ENCODE data around the gene SLC4A4. TPM values are rescaled to one million over a fixed set of nuclear protein-coding genes. Genes with fewer than 3 reads are reported as not detected.
"Not testable (repeated sequence)": the region's sequence is repeated elsewhere in the genome, so short reads cannot be mapped to it uniquely, and the experiment has no call there.

The SLC4A4 gene
- total RNA-seq, 1 donor from 2014 or later = 24.6 TPM

DNA sequence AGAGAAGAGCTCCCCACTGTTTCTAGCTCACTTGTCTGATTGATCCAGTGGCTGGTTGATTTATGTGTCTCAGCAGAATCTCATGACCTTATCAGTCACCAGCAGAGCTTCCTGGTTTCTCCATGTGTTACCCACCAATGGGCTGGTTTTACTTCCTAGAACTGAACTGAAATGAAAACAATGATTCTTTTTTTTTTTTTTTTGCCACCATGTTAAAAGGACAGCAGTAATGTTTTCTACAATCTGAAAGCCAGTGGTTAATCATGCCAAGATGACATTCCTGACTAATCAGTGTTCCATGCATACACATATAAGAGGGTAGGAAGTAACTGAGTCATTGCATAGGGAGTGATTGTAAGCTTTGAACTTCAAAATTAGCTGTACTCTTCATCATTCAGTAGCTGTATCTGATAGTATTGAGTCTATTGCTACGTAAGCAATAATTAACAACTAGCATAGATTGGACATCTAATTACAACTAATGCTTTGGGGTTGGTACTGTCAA is 67.7 kb downstream of the SLC4A4 start:
- ATAC-seq (no peak), DNase-seq (ENCODE audit: low spot score) (no peak)

DNA sequence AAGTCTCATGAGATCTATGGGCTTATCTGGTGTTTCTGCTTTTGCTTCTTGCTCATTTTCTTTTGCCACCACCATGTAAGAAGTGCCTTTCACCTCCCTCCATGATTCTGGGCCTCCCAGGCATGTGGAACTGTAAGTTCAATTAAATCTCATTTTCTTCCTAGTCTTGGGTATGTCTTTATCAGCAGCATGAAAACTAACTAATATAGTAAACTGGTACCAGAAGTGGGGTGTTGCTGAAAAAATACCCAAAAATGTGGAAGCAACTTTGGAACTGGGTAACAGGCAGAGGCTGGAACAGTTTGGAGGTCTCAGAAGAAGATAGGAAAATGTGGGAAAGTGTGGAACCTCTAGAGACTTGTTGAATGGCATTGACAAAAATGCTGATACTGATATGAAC is 70.1 kb downstream of the SLC4A4 start:
- not testable (repeated sequence) for ATAC-seq; DNase-seq (ENCODE audit: low spot score)

DNA sequence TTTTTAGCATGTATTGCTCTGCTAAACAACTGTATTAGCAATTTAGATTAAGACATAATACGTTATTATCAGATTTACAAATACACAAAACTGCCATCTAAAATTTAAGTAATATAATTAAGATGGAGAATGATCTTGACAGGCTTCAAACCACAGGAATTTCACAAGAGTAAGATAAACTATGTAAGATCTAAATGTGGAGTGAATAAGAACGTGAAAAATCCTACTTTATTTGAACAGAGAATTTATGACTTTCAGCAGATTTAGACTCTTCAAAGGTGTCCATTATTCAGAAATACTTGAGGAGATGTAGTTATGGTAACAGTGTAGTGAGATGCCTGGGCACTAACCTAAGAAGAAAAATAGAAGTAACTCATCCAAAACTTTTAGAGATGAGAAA is 73.2 kb downstream of the SLC4A4 start:
- DNase-seq (ENCODE audit: low spot score) (no peak), ATAC-seq (no peak)

DNA sequence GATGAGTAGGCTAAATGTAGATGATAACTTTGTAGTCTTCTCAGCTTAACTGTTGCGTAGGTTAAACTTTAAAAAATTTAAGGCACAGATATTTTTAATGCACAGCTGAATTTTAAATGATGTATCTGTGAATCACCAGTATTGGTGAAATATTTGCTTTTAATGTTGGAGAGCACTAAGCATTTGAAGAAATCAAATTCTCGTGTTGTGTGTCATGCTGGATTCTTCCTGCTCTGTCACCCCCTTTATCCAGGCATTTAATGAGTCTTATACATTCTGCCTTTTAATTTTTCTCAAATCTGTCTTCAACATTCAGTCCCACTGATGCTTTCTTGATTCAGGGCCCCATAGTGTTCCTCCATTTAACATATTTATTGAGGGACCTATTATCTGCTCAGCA is 76.7 kb downstream of the SLC4A4 start:
- no peak for ATAC-seq

DNA sequence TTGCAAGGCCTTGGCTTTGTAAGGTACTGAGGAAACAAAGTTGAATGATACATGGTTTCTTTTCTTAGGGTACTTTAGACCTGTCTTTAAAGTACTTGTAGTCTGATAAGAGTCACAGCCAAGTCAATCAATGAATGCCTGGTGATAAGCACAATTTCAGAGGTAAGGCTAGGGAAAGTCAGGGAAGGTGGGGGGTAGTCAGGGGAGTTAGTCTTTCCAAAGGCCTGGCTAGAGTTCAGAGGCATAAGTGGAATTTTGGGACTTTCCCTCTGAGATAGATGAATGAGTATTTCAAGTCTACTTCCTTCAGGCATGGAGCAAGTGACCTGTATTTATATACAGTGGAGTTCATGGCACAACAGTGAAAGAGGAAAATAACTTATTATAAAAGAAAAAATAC is 78.3 kb downstream of the SLC4A4 start:
- DNase-seq (ENCODE audit: low spot score) (no peak), ATAC-seq (no peak)

More for the DNA sequence above, 76.7 kb downstream of the SLC4A4 start:
- no peak for DNase-seq (ENCODE audit: low spot score)

DNA sequence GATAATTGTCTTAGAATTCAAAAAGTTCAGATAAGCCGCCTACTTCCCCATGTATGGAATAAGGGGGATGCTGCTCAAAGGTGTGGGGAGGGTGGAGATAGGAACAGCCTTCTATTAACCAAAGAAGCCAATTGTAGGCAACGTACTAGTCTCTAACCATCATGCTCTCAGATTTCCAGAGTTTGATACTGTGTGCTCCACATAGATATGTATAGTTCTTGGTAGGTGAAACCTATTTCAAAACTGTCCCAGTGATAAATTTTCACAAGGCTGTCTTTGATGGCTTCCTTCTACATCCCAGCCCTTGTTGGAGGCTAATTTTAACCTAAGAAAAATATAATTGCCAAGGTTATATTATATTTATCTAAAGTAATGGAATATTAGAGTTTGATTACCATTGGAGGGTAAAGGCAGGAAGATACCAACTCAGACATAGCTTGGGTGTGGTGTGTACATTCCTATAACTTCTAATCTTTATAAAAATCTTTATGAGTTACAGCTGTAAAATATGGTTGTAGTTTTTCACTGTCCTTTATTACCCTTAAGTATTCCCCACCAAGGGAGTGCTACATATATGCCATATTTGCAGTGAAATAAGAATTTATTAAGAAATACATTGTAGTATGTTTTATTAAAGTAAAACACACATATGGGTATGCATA is 87.7 kb downstream of the SLC4A4 start:
- ATAC-seq = no peak
- no peak for DNase-seq (ENCODE audit: low spot score)

DNA sequence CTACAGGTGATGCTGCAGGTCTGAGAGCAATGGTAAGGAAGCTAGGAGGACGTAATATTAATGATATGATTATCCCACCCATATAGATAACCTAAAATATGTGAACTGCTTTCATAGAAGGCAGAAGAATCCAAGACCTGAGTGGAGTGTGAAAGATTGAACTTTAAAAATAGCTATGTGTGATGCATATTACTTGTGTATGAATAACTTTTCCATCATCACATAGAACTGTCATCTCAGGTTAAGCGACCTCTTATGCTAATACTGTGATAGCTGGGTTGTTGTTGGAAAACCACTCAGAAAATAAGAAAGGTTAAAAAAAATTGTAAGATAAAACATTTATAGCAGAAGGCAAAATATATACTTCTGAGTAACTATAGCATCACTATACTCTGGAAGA is 90.3 kb downstream of the SLC4A4 start:
- no peak for ATAC-seq
- no peak for DNase-seq (ENCODE audit: low spot score)

DNA sequence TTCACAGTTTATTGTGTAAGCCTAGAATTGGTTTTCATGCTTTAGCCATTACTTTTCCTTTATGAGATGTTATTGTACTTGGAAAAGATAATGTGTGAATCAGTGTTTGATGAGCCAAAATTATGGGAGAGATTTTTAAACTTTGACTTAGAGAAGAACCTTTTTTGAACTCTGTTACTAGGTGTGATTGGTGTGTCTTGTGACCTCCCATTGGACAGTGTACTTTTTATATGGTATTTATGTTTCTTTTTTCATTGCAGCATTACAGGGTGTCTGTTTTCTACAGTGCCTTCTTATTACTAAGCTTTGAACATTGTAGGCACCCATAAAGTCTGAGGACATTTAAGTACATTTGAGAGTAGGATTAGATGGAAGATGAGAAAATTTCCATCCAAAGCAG is 91.1 kb downstream of the SLC4A4 start:
- DNase-seq (ENCODE audit: low spot score) = no peak
- ATAC-seq = no peak

DNA sequence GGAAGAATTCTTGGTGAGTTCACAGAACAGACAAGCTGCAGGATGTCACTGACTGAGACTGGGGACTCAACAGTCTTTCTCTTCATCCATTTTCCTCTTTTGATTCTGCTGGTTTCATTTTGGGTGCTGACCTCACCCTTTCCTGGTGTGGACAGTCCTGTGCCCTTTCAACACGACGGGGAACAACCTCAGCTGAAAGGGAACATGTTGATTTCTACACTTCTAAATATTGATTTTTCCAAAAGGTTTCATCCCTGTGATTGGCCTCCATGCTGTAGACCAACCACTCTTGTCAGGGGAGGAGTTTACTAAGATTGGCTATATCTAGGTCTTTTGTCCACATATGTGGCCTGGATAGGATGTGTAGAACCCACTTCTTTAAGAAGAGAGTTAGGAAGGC is 91.8 kb downstream of the SLC4A4 start:
- DNase-seq (ENCODE audit: low spot score) = peak; percentile 59
- ATAC-seq = peak; percentile 91

DNA sequence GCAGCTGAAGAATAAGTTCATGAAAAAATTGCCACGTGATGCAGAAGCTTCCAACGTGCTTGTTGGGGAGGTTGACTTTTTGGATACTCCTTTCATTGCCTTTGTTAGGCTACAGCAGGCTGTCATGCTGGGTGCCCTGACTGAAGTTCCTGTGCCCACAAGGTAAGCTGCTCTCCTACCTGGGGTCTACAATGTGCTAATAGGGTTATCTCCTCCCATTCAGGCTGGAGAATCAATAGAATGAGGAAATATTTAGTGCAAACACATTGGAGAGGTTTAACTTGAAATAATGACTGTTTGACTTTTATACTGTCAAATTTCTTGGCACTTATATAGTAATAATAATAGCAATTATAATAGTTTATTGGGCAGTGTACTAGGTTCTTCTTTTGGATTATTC is 101.8 kb downstream of the SLC4A4 start:
- peak; percentile 47 for ATAC-seq

DNA sequence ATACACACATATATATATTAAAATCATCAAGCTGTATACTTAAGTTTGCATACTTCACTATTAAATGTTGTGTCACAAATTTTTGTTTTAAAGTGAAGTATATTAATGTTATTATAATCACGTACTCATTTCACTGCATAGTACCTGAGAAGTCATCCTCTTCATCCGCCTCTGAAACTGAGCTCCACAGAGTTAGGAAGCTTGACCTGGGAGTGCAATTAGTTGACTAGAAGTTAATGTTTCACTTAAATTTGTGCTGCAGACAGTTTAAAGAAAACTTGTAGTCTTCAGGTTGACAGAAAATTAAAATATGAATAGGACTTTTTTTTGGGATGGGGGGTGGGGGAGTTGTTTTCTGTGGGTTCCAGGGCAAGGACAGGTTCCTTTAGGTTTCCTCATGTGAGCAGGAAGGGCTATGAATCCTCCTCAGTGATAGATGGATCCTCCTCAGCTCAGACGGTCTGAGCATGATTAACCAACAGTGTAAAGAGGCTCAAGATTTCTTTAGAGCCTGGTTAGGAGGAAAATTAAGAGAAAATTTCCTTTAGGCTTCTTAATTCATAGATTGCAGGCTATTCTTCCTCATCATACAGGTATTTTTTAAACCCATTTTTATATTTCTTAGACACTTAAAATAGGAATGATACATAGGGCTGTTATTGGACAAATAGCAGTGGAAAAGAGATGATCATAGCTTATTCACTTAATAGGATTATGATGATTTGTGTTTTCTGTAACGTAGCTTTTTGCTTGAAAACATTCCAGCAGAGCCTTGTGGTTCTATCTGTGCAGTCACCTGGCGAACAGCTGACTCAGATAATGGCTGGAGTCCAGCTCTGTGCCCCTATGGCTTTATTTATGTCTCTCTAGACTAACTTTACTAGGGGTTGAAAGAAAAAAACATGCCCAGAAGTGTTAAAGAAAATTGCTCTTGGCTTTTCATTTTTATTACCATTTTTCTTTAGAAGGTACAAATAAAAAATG is 102.7 kb downstream of the SLC4A4 start:
- peak; percentile 84 for ATAC-seq
- no peak for DNase-seq (ENCODE audit: low spot score)

More for the DNA sequence above, 101.8 kb downstream of the SLC4A4 start:
- no peak for DNase-seq (ENCODE audit: low spot score)

DNA sequence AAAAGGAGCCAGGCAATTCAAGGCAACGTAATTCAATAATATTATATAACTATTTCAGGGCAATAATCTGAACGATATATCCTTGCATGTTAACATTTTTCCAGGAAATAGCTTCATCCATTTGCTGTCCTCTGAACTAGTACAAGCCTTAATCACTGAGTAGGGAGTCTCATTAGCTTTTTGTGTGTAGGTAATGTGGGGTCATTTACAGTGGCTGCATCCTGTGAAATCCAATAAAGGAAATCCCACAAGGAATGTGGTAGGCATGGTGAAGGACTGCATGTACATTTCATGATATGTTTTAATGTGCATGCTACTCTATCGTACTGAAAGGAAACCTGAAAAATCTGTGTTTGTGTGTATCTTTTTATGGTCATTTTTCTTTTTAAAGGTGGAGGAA is 103.5 kb downstream of the SLC4A4 start:
- no peak for DNase-seq (ENCODE audit: low spot score)
- ATAC-seq = no peak

DNA sequence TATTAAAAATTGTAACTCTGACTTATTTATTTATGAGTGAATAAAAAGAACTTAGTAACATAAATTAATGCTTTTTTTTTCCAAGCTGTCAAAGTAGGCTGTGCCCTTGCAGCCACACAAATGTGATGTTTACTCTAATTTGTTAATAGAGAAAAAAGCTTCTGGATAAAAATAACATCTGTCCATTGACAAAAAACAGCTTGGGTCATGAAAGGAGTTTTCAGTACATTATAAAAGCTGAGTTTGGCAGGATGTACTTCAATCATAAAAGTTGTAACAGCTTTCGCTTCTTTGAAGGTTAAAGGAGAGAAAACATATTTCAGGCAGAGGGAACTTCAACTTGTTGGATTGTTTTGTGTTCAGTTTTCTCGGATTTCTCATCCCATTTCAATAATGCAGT is 105.6 kb downstream of the SLC4A4 start:
- ATAC-seq = no peak

DNA sequence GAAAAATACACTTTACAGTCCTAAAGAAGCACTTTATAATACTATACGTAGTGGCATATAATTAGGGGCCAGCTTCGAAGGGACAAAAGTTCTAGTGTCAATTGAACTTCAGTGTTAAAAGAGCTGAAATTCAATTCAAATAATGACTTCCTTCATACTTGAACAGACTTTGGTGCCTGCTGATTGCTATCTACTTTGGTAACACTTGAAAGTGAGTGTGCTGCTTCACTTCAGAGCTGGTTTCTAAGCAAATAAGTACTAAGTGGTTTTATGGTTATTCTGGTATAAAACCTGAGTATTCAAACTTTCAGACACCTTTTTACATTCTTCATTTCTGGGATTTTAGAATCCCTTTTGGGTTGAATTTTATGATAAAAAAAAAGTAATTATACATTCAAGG is 107.0 kb downstream of the SLC4A4 start:
- DNase-seq (ENCODE audit: low spot score) = no peak
- ATAC-seq = no peak

More for the DNA sequence above, 105.6 kb downstream of the SLC4A4 start:
- no peak for DNase-seq (ENCODE audit: low spot score)

DNA sequence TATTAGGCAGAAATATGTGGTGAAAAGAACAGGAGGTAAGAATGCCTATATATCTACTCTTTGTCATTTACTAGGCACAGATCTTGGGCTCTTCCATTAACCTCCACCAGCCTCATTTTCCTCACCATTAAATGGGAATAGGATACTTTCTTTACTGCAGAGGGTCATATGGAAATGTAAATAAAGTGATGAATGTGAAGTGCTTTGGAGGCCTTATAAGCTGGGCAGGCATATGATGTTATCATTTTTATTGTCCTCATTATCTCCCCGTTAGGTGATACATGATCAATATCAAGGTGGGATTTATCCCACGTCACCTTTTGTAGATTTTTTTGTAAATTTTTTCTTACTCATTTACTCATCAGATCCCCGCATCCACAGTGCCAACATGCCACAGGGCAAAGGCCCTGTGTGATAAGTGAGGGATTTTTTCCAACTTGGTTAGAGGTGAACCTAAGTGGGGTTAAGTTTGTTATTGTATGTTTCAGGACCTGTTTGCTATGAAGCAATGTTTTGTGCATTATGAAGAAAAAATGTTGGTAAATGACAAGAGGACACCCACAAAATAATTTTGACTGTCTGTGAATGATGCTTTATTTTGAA is 107.8 kb downstream of the SLC4A4 start:
- peak; percentile 59 for DNase-seq (ENCODE audit: low spot score)
- peak; percentile 95 for ATAC-seq

DNA sequence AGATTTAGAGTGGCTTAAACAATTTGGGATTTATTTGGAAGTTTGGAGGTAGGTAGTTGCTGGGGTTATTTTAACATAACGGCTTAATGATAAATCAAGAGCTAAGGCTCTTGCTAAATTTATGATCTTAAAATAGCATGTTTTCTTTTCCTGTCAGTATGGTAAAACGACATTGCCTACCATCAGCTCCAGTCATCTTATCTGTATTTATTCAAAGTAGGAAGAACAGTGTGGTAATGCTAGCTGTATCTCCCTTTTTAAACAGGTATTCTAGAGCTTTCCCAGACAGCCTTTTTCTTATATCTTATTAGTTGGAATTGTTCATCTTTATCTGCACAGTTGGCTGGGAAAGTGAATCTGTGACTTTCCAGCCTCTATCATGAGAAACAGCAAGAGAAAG is 110.2 kb downstream of the SLC4A4 start:
- ATAC-seq (no peak), DNase-seq (ENCODE audit: low spot score) (no peak)

DNA sequence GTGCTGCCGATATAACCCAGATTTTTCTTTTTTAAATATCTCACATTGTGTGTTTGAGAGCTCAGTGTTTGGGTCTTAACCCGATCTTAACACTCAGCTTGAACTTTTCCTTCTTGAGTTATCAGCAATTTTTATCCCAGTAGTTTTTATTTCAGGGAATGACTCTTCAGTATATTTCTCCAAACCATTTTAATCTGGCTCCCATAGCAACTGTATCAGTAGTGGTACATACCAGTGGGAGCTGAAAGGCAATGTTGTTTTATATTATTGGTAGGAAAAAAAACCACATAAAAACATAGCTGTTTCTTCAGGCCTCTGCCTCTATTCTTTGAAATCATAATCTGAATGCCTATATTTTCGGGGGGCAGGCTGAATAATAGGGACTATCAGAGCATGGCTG is 111.1 kb downstream of the SLC4A4 start:
- no peak for ATAC-seq
- no peak for DNase-seq (ENCODE audit: low spot score)

DNA sequence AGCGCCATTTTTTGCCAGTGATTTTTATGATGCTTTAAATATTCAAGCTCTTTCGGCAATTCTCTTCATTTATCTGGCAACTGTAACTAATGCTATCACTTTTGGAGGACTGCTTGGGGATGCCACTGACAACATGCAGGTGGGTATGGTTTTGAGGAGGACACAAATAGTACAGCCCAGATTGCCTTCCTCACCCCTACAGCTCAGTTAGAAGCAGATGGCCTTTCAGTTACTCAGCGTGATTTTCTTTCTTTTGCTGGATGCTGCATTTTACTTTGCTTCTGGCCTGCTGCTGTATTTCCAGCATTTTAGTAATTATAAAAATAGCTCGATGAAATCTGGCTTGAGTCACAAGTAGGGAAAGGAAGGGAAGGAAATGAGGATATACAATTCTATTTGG is 114.7 kb downstream of the SLC4A4 start:
- DNase-seq (ENCODE audit: low spot score) = no peak
- no peak for ATAC-seq

DNA sequence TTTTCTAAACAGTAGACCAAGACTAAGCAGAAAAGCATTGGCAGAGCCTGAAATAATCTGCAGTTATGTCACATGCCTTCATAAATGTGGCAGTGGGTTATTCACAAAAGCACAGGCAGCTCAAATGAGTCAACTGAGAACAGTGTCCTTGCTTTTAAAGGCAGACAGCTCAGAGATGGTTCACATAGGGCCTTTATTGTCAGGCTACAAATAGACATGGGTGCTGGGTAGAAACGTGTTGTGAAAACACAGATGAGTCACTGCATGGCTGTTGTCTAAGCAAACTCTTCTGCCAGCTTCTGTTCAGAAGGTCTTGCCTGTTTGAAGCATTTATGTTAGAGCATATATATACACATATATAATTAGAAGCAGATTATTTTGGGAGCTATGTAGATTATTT is 118.0 kb downstream of the SLC4A4 start:
- DNase-seq (ENCODE audit: low spot score) (no peak), ATAC-seq (peak; percentile 71)

DNA sequence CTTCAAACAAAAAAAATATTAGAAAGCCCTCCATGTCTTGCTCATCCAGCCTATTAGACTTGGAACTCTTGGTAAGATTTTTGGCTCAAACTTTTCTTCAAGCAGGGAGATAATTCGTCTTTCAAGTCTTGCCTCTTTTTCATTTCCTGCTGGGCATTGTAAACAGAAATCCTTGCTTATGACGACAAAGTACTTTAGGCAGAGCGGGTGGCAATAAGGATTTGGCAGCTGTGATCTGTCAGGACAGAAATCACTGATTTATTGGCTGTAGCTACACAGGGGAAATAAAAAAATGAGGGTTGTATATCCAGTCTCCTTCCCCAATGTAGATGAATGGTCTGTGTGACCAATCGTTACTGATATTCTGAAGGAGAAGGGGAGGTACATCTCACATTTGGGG is 121.6 kb downstream of the SLC4A4 start:
- DNase-seq (ENCODE audit: low spot score) = no peak

DNA sequence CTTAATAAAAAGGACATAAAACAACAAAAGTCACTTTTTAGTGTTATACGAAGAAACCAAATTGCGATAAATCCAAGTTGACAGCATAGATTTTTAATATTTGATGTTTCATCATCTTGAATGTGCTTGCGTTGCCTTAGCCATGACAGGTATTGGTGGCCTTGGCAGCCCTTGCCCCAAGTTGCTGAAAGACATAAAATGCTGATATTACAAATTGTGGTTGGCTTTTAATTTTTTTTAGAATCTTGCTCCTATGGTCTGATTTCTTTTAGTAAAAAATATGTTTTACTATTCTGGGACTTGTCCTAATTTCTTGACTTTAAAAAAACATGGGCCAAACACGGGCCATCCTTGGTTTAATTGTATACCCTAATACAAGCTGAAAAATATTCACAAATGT is 122.6 kb downstream of the SLC4A4 start:
- DNase-seq (ENCODE audit: low spot score) (no peak), ATAC-seq (no peak)

More for the DNA sequence above, 121.6 kb downstream of the SLC4A4 start:
- no peak for ATAC-seq

All from left lobe of liver (tissue), 2 donors.